GM12801 (cell line): Measurements from ENCODE around the gene CASP3.

Source experiments
- CTCF ChIP-seq: IDR thresholded peaks from one replicate; pipeline ENCODE4 v1.5.1; 2011; ENCODE audit warnings: control low read depth; ENCODE audit not compliant: insufficient read length; ENCODE audit errors: extremely low read depth

Gene CASP3

DNA sequence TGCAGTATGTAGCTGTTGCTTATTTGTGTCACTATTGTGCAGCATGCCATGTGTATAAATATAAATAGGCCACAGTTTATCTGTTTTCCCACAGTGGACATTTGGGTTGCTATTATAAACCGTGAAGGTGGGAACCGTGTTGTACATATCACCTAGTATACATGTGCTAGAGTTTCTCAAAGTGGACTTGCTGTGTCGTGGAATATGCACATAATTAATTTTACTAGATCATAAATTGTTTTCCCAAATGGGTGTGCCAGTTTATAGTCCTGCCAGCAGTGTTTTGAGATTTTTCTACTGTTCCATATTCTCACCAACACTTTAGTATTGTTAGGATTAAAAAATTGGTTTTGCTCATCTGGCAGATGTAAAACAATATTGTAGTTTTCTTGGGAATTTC, 38.8 kb upstream of the CASP3 start:
- no peak for TF ChIP-seq CTCF

GRCh38 chr4:184684491-184685189, 35.4 kb upstream of the CASP3 start:
- TF ChIP-seq CTCF = no peak

DNA sequence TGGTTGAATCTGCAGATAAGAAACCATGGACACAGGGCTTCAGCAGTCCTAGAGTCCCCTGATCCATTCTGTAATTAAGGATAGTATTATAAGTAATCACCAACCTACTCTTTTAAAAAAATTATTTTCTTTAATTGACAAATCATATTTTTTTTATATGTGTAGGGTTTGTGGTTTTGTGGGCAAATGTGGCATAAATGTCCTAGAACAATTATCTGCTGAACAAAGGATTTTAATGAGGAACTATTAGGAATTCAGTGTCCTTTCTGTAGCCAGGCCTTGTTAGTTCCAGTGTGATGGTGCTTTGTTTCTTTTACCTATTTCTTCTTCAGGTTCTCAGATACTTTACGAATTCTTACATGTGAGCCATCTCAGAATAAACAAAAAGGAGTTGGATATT, 32.7 kb upstream of the CASP3 start:
- TF ChIP-seq CTCF = no peak

GRCh38 chr4:184680698-184681097, 31.5 kb upstream of the CASP3 start:
- no peak for TF ChIP-seq CTCF

GRCh38 chr4:184675821-184676492, 26.7 kb upstream of the CASP3 start:
- TF ChIP-seq CTCF = no peak

DNA sequence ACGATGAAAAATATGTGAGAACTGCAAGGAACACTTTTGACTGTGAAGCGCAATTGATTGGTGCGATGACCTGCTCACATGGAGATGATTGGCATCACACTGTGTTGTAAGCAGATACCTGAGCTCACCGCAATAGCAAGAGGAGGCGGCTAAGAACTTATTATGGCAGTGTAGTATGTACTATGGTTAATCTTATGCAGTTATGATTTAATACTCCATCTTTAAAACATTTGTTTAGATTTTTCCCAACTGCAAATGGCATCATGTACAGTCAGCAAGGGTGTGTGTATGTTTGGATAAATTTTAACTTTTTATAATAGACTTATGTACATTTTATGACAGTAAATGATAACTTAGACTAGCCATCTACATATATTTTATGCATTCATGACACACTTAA, 25.8 kb upstream of the CASP3 start:
- TF ChIP-seq CTCF = no peak

DNA sequence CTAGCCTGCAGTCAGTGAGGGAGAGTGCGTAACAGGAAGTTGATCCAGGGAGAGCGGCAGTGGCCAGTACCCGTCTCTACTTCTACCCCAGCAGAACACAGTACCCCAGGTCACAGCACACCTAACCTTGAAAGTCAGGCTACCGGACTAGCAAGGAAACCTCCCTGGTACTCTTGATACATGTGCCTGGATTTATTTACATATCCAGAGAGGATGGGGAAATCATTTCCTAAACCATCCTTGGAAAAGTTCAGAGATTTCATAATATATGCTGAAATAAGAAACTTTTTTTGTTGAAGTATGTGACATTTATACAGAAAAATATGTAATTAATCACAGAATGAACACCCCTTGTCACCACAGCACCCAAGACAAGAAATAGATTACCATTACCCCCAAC, 24.8 kb upstream of the CASP3 start:
- TF ChIP-seq CTCF = no peak
